Measurements from ENCODE around the gene BCHE.

Gene BCHE

GRCh38 chr3:165837058-165837525, at the start of gene BCHE:
Gene BCHE, minus strand, starts transcription at chr3:165837423. Its CDS starts 6,390 bp downstream, at chr3:165831033.
- peak; percentile 49 for DNase-seq

- no peak for DNase-seq
Observed at GRCh38 chr3:165885558-165886270, 48.5 kb upstream of the BCHE start.

GRCh38 chr3:165884518-165884917, 47.3 kb upstream of the BCHE start:
- DNase-seq = no peak

- no peak for DNase-seq
Observed at GRCh38 chr3:165883863-165884478, 46.7 kb upstream of the BCHE start.

GRCh38 chr3:165883117-165883516, 45.9 kb upstream of the BCHE start:
- no peak for DNase-seq

GRCh38 chr3:165875644-165876043, 38.4 kb upstream of the BCHE start:
- DNase-seq = no peak

- DNase-seq = peak; percentile 71
Observed at GRCh38 chr3:165874663-165875489, 37.7 kb upstream of the BCHE start.

- DNase-seq = no peak
Observed at GRCh38 chr3:165868088-165868487, 30.9 kb upstream of the BCHE start.

- DNase-seq = no peak
Observed at GRCh38 chr3:165859061-165859460, 21.8 kb upstream of the BCHE start.

GRCh38 chr3:165855581-165855980, 18.4 kb upstream of the BCHE start:
- no peak for DNase-seq

- no peak for DNase-seq
Observed at GRCh38 chr3:165854696-165855095, 17.5 kb upstream of the BCHE start.

GRCh38 chr3:165852711-165853110, 15.5 kb upstream of the BCHE start:
- DNase-seq = no peak

GRCh38 chr3:165852191-165852590, 15.0 kb upstream of the BCHE start:
- DNase-seq = no peak

- no peak for DNase-seq
Observed at GRCh38 chr3:165846056-165846455, 8.8 kb upstream of the BCHE start.

GRCh38 chr3:165839296-165840076, 2.3 kb upstream of the BCHE start:
- DNase-seq = no peak

- DNase-seq = no peak
Observed at GRCh38 chr3:165837801-165838200, 578 bp upstream of the BCHE start.

GRCh38 chr3:165835431-165835830, 1.8 kb downstream of the BCHE start:
- no peak for DNase-seq

- no peak for DNase-seq
Observed at GRCh38 chr3:165830746-165831145, 6.5 kb downstream of the BCHE start.

- DNase-seq = no peak
Observed at GRCh38 chr3:165827883-165828282, 9.3 kb downstream of the BCHE start.

- no peak for DNase-seq
Observed at GRCh38 chr3:165827233-165827632, 10.0 kb downstream of the BCHE start.

GRCh38 chr3:165820671-165821123, 16.5 kb downstream of the BCHE start:
- DNase-seq = no peak

- no peak for DNase-seq
Observed at GRCh38 chr3:165817160-165817709, 20.0 kb downstream of the BCHE start.

Measured in NCI-H1436 treated with DMSO at 0.1 percent for 48 hours (cell line).